Cardiac septum (tissue), 1 donor: Measurements from ENCODE around the gene ATF6. TPM values are rescaled to one million over a fixed set of nuclear protein-coding genes. Genes with fewer than 3 reads are reported as not detected.
"Not testable (repeated sequence)": the region's sequence is repeated elsewhere in the genome, so short reads cannot be mapped to it uniquely, and the experiment has no call there.

Experiments used
- DNase-seq: peaks from one replicate; pipeline ENCODE4 v3.0.0-alpha.2; 2020; ENCODE audit warnings: low spot score
- intact Hi-C: fragments of 100-400 bp; cut with DNase I; formaldehyde crosslinking; loops from one replicate; pipeline ENCODE4 v1.14.0; 2022
- total RNA-seq: library from RNA; stranded (reverse); fragmentation: NEBNext Ultra II Directional; extraction: Animal tissue kit (Norgen Biotek cat#: 25700); gene quantifications from one replicate; pipeline ENCODE4 v1.2.1, GENCODE V29; 2021
- donor health status: DM: no; HTN: no; CAD: no.

ATF6 gene
- total RNA-seq, 1 donor from 2014 or later: 14.9 TPM

- intact Hi-C loops: no loop called here
- no peak for DNase-seq
Observed at GRCh38 chr1:161816201-161816600, 50.1 kb downstream of the ATF6 start.

GRCh38 chr1:161817176-161817730 is 51.1 kb downstream of the ATF6 start:
- intact Hi-C loops: no loop called here
- no peak for DNase-seq

- DNase-seq: no peak
- intact Hi-C loops: no loop called here
Observed at GRCh38 chr1:161820914-161821313, 54.8 kb downstream of the ATF6 start.

GRCh38 chr1:161824618-161825017 is 58.5 kb downstream of the ATF6 start:
- no peak for DNase-seq
- intact Hi-C loops: no loop called here

- DNase-seq: no peak
- intact Hi-C loops: no loop called here
Observed at GRCh38 chr1:161825831-161826230, 59.7 kb downstream of the ATF6 start.

- intact Hi-C loops: no loop called here
- DNase-seq: no peak
Observed at GRCh38 chr1:161826478-161826877, 60.4 kb downstream of the ATF6 start.

GRCh38 chr1:161827786-161828185 is 61.7 kb downstream of the ATF6 start:
- intact Hi-C loops: no loop called here
- no peak for DNase-seq

GRCh38 chr1:161832299-161832907 is 66.3 kb downstream of the ATF6 start:
- intact Hi-C loops, DNase-seq: not testable (repeated sequence)

GRCh38 chr1:161834967-161835550 is 68.9 kb downstream of the ATF6 start:
- intact Hi-C loops: no loop called here

GRCh38 chr1:161836018-161836417 is 69.9 kb downstream of the ATF6 start:
- no peak for DNase-seq
- intact Hi-C loops: no loop called here

More at GRCh38 chr1:161834967-161835550, 68.9 kb downstream of the ATF6 start:
- DNase-seq: no peak

- intact Hi-C loops: no loop called here
- no peak for DNase-seq
Observed at GRCh38 chr1:161838362-161838761, 72.2 kb downstream of the ATF6 start.

- no peak for DNase-seq
- intact Hi-C loops: no loop called here
Observed at GRCh38 chr1:161838885-161839284, 72.8 kb downstream of the ATF6 start.

GRCh38 chr1:161839591-161839990 is 73.5 kb downstream of the ATF6 start:
- DNase-seq: no peak
- intact Hi-C loops: no loop called here

- no peak for DNase-seq
- intact Hi-C loops: no loop called here
Observed at GRCh38 chr1:161840363-161840762, 74.2 kb downstream of the ATF6 start.

- intact Hi-C loops: no loop called here
- DNase-seq: no peak
Observed at GRCh38 chr1:161843156-161843555, 77.0 kb downstream of the ATF6 start.

GRCh38 chr1:161844696-161845095 is 78.6 kb downstream of the ATF6 start:
- intact Hi-C loops: no loop called here
- DNase-seq: no peak

GRCh38 chr1:161848676-161849075 is 82.6 kb downstream of the ATF6 start:
- no peak for DNase-seq
- intact Hi-C loops: no loop called here

- intact Hi-C loops: no loop called here
- no peak for DNase-seq
Observed at GRCh38 chr1:161849518-161849917, 83.4 kb downstream of the ATF6 start.

- DNase-seq: no peak
- intact Hi-C loops: no loop called here
Observed at GRCh38 chr1:161855260-161855659, 89.1 kb downstream of the ATF6 start.

GRCh38 chr1:161858271-161858670 is 92.2 kb downstream of the ATF6 start:
- DNase-seq: no peak
- intact Hi-C loops: no loop called here

GRCh38 chr1:161863549-161863948 is 97.4 kb downstream of the ATF6 start:
- intact Hi-C loops: loop anchor here (5.0 kb wide), 1 partner anchor 174 kb away; no protein-coding TSS in a partner anchor
- no peak for DNase-seq
